ENCODE data around the gene MYT1. TPM values are rescaled to one million over a fixed set of nuclear protein-coding genes. Genes with fewer than 3 reads are reported as not detected.

MYT1 gene
- polyA plus RNA-seq, 1 of the 3 experiments (the other 2 are of a cell fraction), result 0.10 TPM

GRCh38 chr20:64278317-64278681 is 114.0 kb downstream of the MYT1 start:
- H3K4me2 ChIP-seq, result no peak overlapping the region
- ChIA-PET CTCF (no interaction called here), POLR2A (no interaction called here)
- H3K4me3 ChIP-seq (ENCODE audit: low read depth in 2 of 2, low read length in 1 of 2), result no peak overlapping the region
- no peak overlapping the region for H2AFZ ChIP-seq (ENCODE audit: low read depth)
- no peak for DNase-seq
- TF ChIP-seq MAX (IDR thresholded peaks at IDR 0.05; ENCODE audit: low read depth) (no peak), TEAD4 (IDR thresholded peaks at IDR 0.05; ENCODE audit: borderline replicate concordance, insufficient read depth) (no peak), CHD2 (IDR thresholded peaks at IDR 0.05; ENCODE audit: low read length, partially characterized antibody) (no peak), TCF12 (IDR thresholded peaks at IDR 0.05) (no peak), FOXJ3 (CRISPR knock-in tag; IDR thresholded peaks at IDR 0.05) (no peak), POLR2AphosphoS5 (IDR thresholded peaks at IDR 0.05; ENCODE audit: low read depth, low read length) (no peak), RAD21 (IDR thresholded peaks at IDR 0.05; ENCODE audit: low read length) (no peak), SIN3A (IDR thresholded peaks at IDR 0.05; ENCODE audit: borderline replicate concordance, low read depth, low read length) (no peak), REST (IDR thresholded peaks at IDR 0.05; ENCODE audit: low read depth, low read length) (no peak), NRF1 (IDR thresholded peaks at IDR 0.05; ENCODE audit: low read depth, low read length) (no peak), EZH2phosphoT487 (IDR thresholded peaks at IDR 0.05; ENCODE audit: borderline replicate concordance, low read depth) (no peak), NFIC (IDR thresholded peaks at IDR 0.05; ENCODE audit: borderline replicate concordance) (no peak), YY1 (IDR thresholded peaks at IDR 0.05; ENCODE audit: low read depth) (no peak), EP300 (IDR thresholded peaks at IDR 0.05; ENCODE audit: borderline replicate concordance in 1 of 2, low read depth in 1 of 2, low read length in 1 of 2) (no peak), RCOR1 (IDR thresholded peaks at IDR 0.05; ENCODE audit: low read length) (no peak)
- H3K79me2 ChIP-seq (ENCODE audit: insufficient read depth), result no peaks in the 10 kb centered on the region
- peaks cover 9% of the 10 kb centered on the region for H3F3A ChIP-seq (replicated peaks; ENCODE audit: insufficient read depth)
- no peak overlapping the region for H3K9ac ChIP-seq
- H3K9me3 ChIP-seq, result no peaks in the 10 kb centered on the region
- H3K9me2 ChIP-seq, result no peaks in the 10 kb centered on the region
- H4K20me1 ChIP-seq (ENCODE audit: insufficient read depth), result no peaks in the 10 kb centered on the region
- peaks cover 12 to 20% of the 10 kb centered on the region in 2 experiments for H3K36me3 ChIP-seq (replicated peaks in 1 of 2; ENCODE audit: control insufficient read depth in 1 of 2, insufficient read depth in 2 of 2, low read length in 1 of 2)
- 17% methylated on average over 1 of the region's 4 CpGs for WGBS (ENCODE audit: low lambda C conversion rate)
- no peaks in the 10 kb centered on the region for H3K4me1 ChIP-seq (ENCODE audit: control insufficient read depth in 1 of 2, insufficient read depth in 2 of 2, low read depth in 1 of 2, low read length in 1 of 2)
- H3K27ac ChIP-seq (ENCODE audit: low read depth in 2 of 2, low read length in 1 of 2), result no peak overlapping the region
- no peaks in the 10 kb centered on the region for H3K27me3 ChIP-seq (ENCODE audit: insufficient read depth)

- TF ChIP-seq IRF3 (IDR thresholded peaks at IDR 0.05; ENCODE audit: low read depth, low read length) (no peak), CHD2 (IDR thresholded peaks at IDR 0.05; ENCODE audit: low read length, partially characterized antibody) (no peak), REST (IDR thresholded peaks at IDR 0.05; ENCODE audit: low read depth, low read length) (no peak)
- Histone ChIP-seq H3F3A (replicated peaks; ENCODE audit: insufficient read depth) (peaks cover 7% of the 10 kb centered on the region), H3K4me3 (ENCODE audit: low read depth in 2 of 2, low read length in 1 of 2) (no peak overlapping the region), H3K9me2 (no peaks in the 10 kb centered on the region), H3K9me3 (no peaks in the 10 kb centered on the region), H3K9ac (no peak overlapping the region), H3K27me3 (ENCODE audit: insufficient read depth) (no peaks in the 10 kb centered on the region), H2AFZ (ENCODE audit: low read depth) (no peak overlapping the region), H3K4me2 (no peak overlapping the region), H4K20me1 (ENCODE audit: insufficient read depth) (no peaks in the 10 kb centered on the region), H3K27ac (ENCODE audit: low read depth in 2 of 2, low read length in 1 of 2) (no peak overlapping the region), H3K79me2 (ENCODE audit: insufficient read depth) (no peaks in the 10 kb centered on the region), H3K4me1 (ENCODE audit: control insufficient read depth in 1 of 2, insufficient read depth in 2 of 2, low read depth in 1 of 2, low read length in 1 of 2) (no peaks in the 10 kb centered on the region), H3K36me3 (replicated peaks in 1 of 2; ENCODE audit: control insufficient read depth in 1 of 2, insufficient read depth in 2 of 2, low read length in 1 of 2) (peaks cover 4 to 5% of the 10 kb centered on the region in 2 experiments)
- 61% methylated on average over 4 of the region's 7 CpGs for WGBS (ENCODE audit: low lambda C conversion rate)
- DNase-seq, result no peak
- ChIA-PET POLR2A (no interaction called here), CTCF (no interaction called here)
These were observed 115.7 kb downstream of the MYT1 start for GRCh38 chr20:64279826-64280459.
